CD14-positive monocyte (primary cell): ENCODE results near the gene METTL17. TPM values are rescaled to one million over a fixed set of nuclear protein-coding genes. Genes with fewer than 3 reads are reported as not detected.

ENCODE experiments used
- DNase-seq, 3 donors: peaks; one replicate each; pipeline ENCODE4 v3.0.0-alpha.2; 2011 to 2022
- H2AFZ ChIP-seq: 2 replicates; pipeline ENCODE4 v1.6.0; 2012; ENCODE audit warnings: mild to moderate bottlenecking, low read depth, low read length, inconsistent platforms; ENCODE audit not compliant: insufficient read depth, poor library complexity, severe bottlenecking
- H3K27ac ChIP-seq, 2 donors: 1 replicate in 1 of 2; 2 replicates in 1 of 2; pipeline ENCODE4 v1.5.1; 2012 to 2013; ENCODE audit warnings: low read length in 2 of 2, control low read depth in 1 of 2, inconsistent platforms in 1 of 2, low read depth in 1 of 2, mild to moderate bottlenecking in 1 of 2
- H3K27me3 ChIP-seq, 2 donors: one replicate each; pipeline versions ENCODE4 v1.6.0 to v1.6.1; 2011 to 2013; ENCODE audit warnings: low read length in 2 of 2; ENCODE audit not compliant: control insufficient read depth in 2 of 2, insufficient read depth in 2 of 2
- H3K36me3 ChIP-seq, 2 donors: replicated peaks in 1 of 2; 1 replicate in 1 of 2; 2 replicates in 1 of 2; pipeline versions ENCODE4 v1.5.1 to v1.6.1; 2012 to 2013; ENCODE audit warnings: low read length in 2 of 2, control low read depth in 1 of 2, inconsistent platforms in 1 of 2, mild to moderate bottlenecking in 1 of 2; ENCODE audit not compliant: insufficient read depth in 2 of 2, control insufficient read depth in 1 of 2
- H3K4me1 ChIP-seq, 2 donors: 1 replicate in 1 of 2; 2 replicates in 1 of 2; pipeline versions ENCODE4 v1.5.1 to v1.6.1; 2012 to 2013; ENCODE audit warnings: low read length in 2 of 2, control low read depth in 1 of 2, inconsistent platforms in 1 of 2, mild to moderate bottlenecking in 1 of 2, moderate library complexity in 1 of 2; ENCODE audit not compliant: insufficient read depth in 2 of 2, control insufficient read depth in 1 of 2
- H3K4me2 ChIP-seq: replicated peaks from 2 replicates; pipeline ENCODE3; 2012; ENCODE audit warnings: low read length, moderate library complexity, mild to moderate bottlenecking; ENCODE audit not compliant: poor library complexity, severe bottlenecking; ENCODE audit errors: extremely low read depth
- H3K4me3 ChIP-seq, 3 experiments: fragments of 200-600 bp in 1 of 3; sonication (generic) in 1 of 3; replicated peaks in 1 of 3; 1 replicate in 2 of 3; 2 replicates in 1 of 3; pipeline ENCODE4 v1.5.1; 2011 to 2013; ENCODE audit warnings: low read length in 3 of 3, mild to moderate bottlenecking in 3 of 3, control low read depth in 2 of 3, low read depth in 2 of 3, inconsistent platforms in 1 of 3, moderate library complexity in 1 of 3
- H3K79me2 ChIP-seq: 2 replicates; pipeline ENCODE4 v1.6.0; 2012; ENCODE audit warnings: mild to moderate bottlenecking, control low read depth, inconsistent platforms, low read length, moderate library complexity; ENCODE audit not compliant: insufficient read depth
- H3K9ac ChIP-seq: 2 replicates; pipeline ENCODE4 v1.6.0; 2017; ENCODE audit warnings: low read length, mild to moderate bottlenecking; ENCODE audit not compliant: insufficient read depth, poor library complexity, severe bottlenecking
- H3K9me3 ChIP-seq, 2 donors: replicated peaks in 1 of 2; 1 replicate in 1 of 2; 2 replicates in 1 of 2; pipeline versions ENCODE4 v1.5.1 to v1.6.1; 2012 to 2013; ENCODE audit warnings: low read length in 2 of 2, control low read depth in 1 of 2; ENCODE audit not compliant: control insufficient read depth in 1 of 2, insufficient read depth in 1 of 2
- H4K20me1 ChIP-seq: 2 replicates; pipeline ENCODE4 v1.6.0; 2012; ENCODE audit warnings: mild to moderate bottlenecking, low read length, control low read depth, moderate library complexity; ENCODE audit not compliant: insufficient read depth
- H3K27ac Mint-ChIP-seq, 7 donors: one replicate each; pipeline ENCODE4 v1.8.0; 2020; ENCODE audit warnings: mild to moderate bottlenecking in 7 of 7, mixed read lengths in 7 of 7, moderate library complexity in 6 of 7, inconsistent platforms in 2 of 7
- H3K27me3 Mint-ChIP-seq, 3 donors: one replicate each; pipeline ENCODE4 v1.8.0; 2021 to 2022; ENCODE audit warnings: low read depth in 3 of 3, mild to moderate bottlenecking in 3 of 3, mixed read lengths in 3 of 3, moderate library complexity in 3 of 3, inconsistent platforms in 1 of 3
- H3K36me3 Mint-ChIP-seq, 2 donors: one replicate each; pipeline ENCODE4 v1.8.0; 2020; ENCODE audit warnings: mixed read lengths in 2 of 2, inconsistent platforms in 1 of 2, mild to moderate bottlenecking in 1 of 2
- H3K4me1 Mint-ChIP-seq: one replicate; pipeline ENCODE4 v1.8.0; 2020; ENCODE audit warnings: mild to moderate bottlenecking, mixed read lengths
- H3K4me3 Mint-ChIP-seq, 2 donors: one replicate each; pipeline ENCODE4 v1.8.0; 2020; ENCODE audit warnings: mild to moderate bottlenecking in 2 of 2, mixed read lengths in 2 of 2, moderate library complexity in 1 of 2
- H3K9me3 Mint-ChIP-seq, 7 donors: one replicate each; pipeline ENCODE4 v1.8.0; 2020 to 2022; ENCODE audit warnings: mixed read lengths in 7 of 7, mild to moderate bottlenecking in 6 of 7, moderate library complexity in 6 of 7, inconsistent platforms in 2 of 7
- CTCF ChIP-seq: fragments of 200-600 bp; IDR thresholded peaks from one replicate; pipeline ENCODE4 v1.8.0; 2022; ENCODE audit warnings: antibody characterized with exemption, mild to moderate bottlenecking
- WGBS: methylation state at CpG from one replicate; pipeline ENCODE4 v1.1.5; 2013; ENCODE audit warnings: missing lambda C conversion rate; ENCODE audit not compliant: insufficient coverage; 5-methylcytosine and 5-hydroxymethylcytosine counted together
- intact Hi-C, 2 donors: fragments of 100-400 bp; cut with micrococcal nuclease; formaldehyde crosslinking; loops; one replicate each; pipeline versions ENCODE4 v1.15.0 to v1.15.1; 2023
- polyA plus RNA-seq, 3 donors: library from polyadenylated mRNA; depleted of rRNA in 1 of 3; unstranded in 2 of 3; stranded (reverse) in 1 of 3; fragments of 300-500 nt in 2 of 3; fragments of >200 nt in 1 of 3; fragmentation: Illumina TruSeq in 2 of 3; gene quantifications; 1 replicate in 2 of 3; 2 replicates in 1 of 3; pipeline ENCODE4 v1.2.3, GENCODE V29; 2012 to 2021

METTL17 gene
- polyA plus RNA-seq, 3 donors = 20.1 to 137 (median 21.1) TPM

- H3K27me3 ChIP-seq = no peaks in the 10 kb centered on the region
- peaks cover 0 to 3% (median 0%) of the 10 kb centered on the region in 3 donors for H3K27me3 Mint-ChIP-seq
- intact Hi-C loops = no loop called here
- no peak overlapping the region for H3K27ac ChIP-seq
- WGBS = 100% methylated on average over 2 of the region's 3 CpGs
- no peak overlapping the region for H3K4me3 ChIP-seq
- H4K20me1 ChIP-seq = no peaks in the 10 kb centered on the region
- no peak overlapping the region for H3K4me2 ChIP-seq
- H3K79me2 ChIP-seq = no peaks in the 10 kb centered on the region
- H3K36me3 ChIP-seq = peaks cover 41 to 45% of the 10 kb centered on the region in 2 donors
- H3K4me3 Mint-ChIP-seq = no peak overlapping the region
- H3K36me3 Mint-ChIP-seq = peaks cover 39 to 46% of the 10 kb centered on the region in 2 donors
- no peak overlapping the region for H3K9ac ChIP-seq
- peaks cover 0 to 1% (median 0%) of the 10 kb centered on the region in 7 donors for H3K9me3 Mint-ChIP-seq
- H2AFZ ChIP-seq = no peak overlapping the region
- no peak for DNase-seq
- no peak for TF ChIP-seq CTCF
- H3K4me1 ChIP-seq = no peaks in the 10 kb centered on the region
- H3K4me1 Mint-ChIP-seq = no peaks in the 10 kb centered on the region
- H3K9me3 ChIP-seq = no peaks in the 10 kb centered on the region
- H3K27ac Mint-ChIP-seq = peak overlapping the region in 1 of 7 donors; percentile 24
Observed at GRCh38 chr14:20998139-20998538, 8.4 kb downstream of the METTL17 start.

- no peak for DNase-seq
- H3K36me3 Mint-ChIP-seq = peaks cover 36 to 39% of the 10 kb centered on the region in 2 donors
- H3K9me3 Mint-ChIP-seq = peaks cover 0 to 1% (median 0%) of the 10 kb centered on the region in 7 donors
- intact Hi-C loops = no loop called here
- Histone ChIP-seq H3K4me3 (no peak within 1 kb of the TSS), H3K4me2 (no peak within 1 kb of the TSS), H3K79me2 (no peaks in the 10 kb centered on the region), H3K9ac (no peak within 1 kb of the TSS), H3K4me1 (no peaks in the 10 kb centered on the region), H4K20me1 (no peaks in the 10 kb centered on the region), H2AFZ (no peak within 1 kb of the TSS), H3K9me3 (no peaks in the 10 kb centered on the region), H3K36me3 (peaks cover 36 to 38% of the 10 kb centered on the region in 2 donors), H3K27ac (no peak within 1 kb of the TSS), H3K27me3 (no peaks in the 10 kb centered on the region)
- peak within 1 kb of the TSS in 1 of 7 donors; percentile 24 for H3K27ac Mint-ChIP-seq
- peaks cover 0 to 3% (median 0%) of the 10 kb centered on the region in 3 donors for H3K27me3 Mint-ChIP-seq
- no peak within 1 kb of the TSS for H3K4me3 Mint-ChIP-seq
- no peaks in the 10 kb centered on the region for H3K4me1 Mint-ChIP-seq
- WGBS = 78% methylated on average over 1 of the region's 6 CpGs
- no peak for TF ChIP-seq CTCF
Observed at GRCh38 chr14:20998674-20999366, 9.0 kb downstream of the METTL17 start, which contains the start of gene SLC39A2. TSS of gene SLC39A2 (plus strand) at chr14:20999293. CDS start at chr14:20999447, 154 bp downstream.
